Skeletal muscle tissue (tissue), 4 donors: ENCODE data around the gene CREB3. TPM values are rescaled to one million over a fixed set of nuclear protein-coding genes. Genes with fewer than 3 reads are reported as not detected.

Experiments used
- H3K27ac ChIP-seq: one replicate; pipeline ENCODE4 v1.7.0; 2013; ENCODE audit warnings: mild to moderate bottlenecking, low read depth, low read length, inconsistent platforms
- H3K27me3 ChIP-seq, 3 donors: one replicate each; pipeline ENCODE4 v1.7.0; 2013; ENCODE audit warnings: low read length in 3 of 3; ENCODE audit not compliant: control insufficient read depth in 3 of 3, insufficient read depth in 3 of 3
- H3K36me3 ChIP-seq, 3 donors: one replicate each; pipeline ENCODE4 v1.7.0; 2013; ENCODE audit warnings: low read length in 3 of 3; ENCODE audit not compliant: control insufficient read depth in 3 of 3, insufficient read depth in 3 of 3
- H3K4me1 ChIP-seq, 3 donors: one replicate each; pipeline ENCODE4 v1.7.0; 2013; ENCODE audit warnings: low read length in 3 of 3, mild to moderate bottlenecking in 3 of 3; ENCODE audit not compliant: control insufficient read depth in 3 of 3, insufficient read depth in 3 of 3
- H3K4me3 ChIP-seq, 3 donors: one replicate each; pipeline ENCODE4 v1.7.0; 2013; ENCODE audit warnings: low read length in 3 of 3
- H3K9ac ChIP-seq, 3 donors: one replicate each; pipeline ENCODE4 v1.7.0; 2013; ENCODE audit warnings: low read length in 3 of 3, mild to moderate bottlenecking in 3 of 3, moderate library complexity in 2 of 3, low read depth in 1 of 3
- H3K9me3 ChIP-seq, 3 donors: one replicate each; pipeline ENCODE4 v1.7.0; 2013; ENCODE audit warnings: low read length in 3 of 3; ENCODE audit not compliant: control insufficient read depth in 3 of 3
- total RNA-seq: library from RNA; depleted of rRNA; stranded (reverse); fragments of >200 nt; gene quantifications from one replicate; pipeline ENCODE4 v1.2.3, GENCODE V29; 2014
- donor health status: Osteomylitis.

CREB3 gene
- total RNA-seq, 1 donor from 2014 or later, result 20.9 TPM

DNA sequence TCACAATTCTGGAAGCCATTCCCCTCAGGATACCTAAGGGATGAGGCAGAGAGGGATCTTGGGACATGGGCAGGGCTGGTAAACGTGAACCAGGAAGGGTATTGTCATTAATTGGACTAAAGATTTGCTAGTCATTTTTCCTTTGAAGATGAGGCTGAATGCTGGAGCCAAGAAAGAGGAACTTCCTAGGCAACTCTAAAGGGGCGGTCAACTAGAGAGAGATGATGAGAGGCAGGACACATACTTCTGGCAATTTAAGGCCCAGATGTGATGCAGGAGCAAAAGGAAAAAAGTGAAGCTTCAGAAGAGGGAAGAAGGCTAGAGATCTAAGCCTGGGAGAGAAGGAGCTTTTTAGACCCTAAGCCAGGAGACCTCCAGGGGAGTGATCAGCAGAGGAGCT lies 11.0 kb downstream of the CREB3 start:
- H3K27ac ChIP-seq, result no peak overlapping the region
- no peaks in the 10 kb centered on the region for H3K27me3 ChIP-seq
- peaks cover 32 to 43% (median 33%) of the 10 kb centered on the region in 3 donors for H3K4me1 ChIP-seq
- no peaks in the 10 kb centered on the region for H3K9me3 ChIP-seq
- H3K9ac ChIP-seq, result no peak overlapping the region
- peaks cover 61 to 72% (median 62%) of the 10 kb centered on the region in 3 donors for H3K36me3 ChIP-seq
- H3K4me3 ChIP-seq, result no peak overlapping the region

DNA sequence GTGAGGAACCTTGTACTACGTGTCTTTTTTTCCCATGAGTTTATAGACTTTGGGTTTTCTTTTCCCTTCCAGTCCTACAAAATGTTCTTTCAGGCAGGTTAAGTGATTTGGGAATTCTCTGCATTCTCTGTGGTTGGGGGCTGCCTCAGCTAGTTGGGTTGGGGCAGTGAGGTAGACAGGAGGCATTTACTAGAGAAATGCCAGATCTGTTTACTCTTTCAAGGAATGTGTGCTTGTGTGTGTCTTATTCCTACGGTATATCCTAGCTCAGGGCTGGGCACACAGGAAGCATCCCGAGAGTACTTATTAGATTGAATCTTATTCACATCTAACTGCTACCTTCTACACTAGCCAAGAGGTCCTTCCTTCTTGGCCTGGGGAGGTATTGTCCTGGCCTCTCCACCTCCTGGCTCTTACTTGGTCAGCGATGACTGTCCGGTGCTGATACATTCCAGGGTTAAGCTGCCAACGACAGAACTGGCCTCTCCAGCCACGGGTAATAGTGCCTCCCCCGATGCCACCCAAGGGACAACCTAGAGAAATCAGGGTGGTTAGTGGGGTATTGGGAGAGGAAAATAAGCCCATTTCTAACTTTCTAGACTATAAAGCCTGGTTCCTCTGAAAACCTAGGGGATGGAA lies 11.5 kb downstream of the CREB3 start:
- no peaks in the 10 kb centered on the region for H3K9me3 ChIP-seq
- peaks cover 32 to 44% (median 33%) of the 10 kb centered on the region in 3 donors for H3K4me1 ChIP-seq
- peak overlapping the region; percentile 1 for H3K27ac ChIP-seq
- peaks cover 57 to 67% (median 57%) of the 10 kb centered on the region in 3 donors for H3K36me3 ChIP-seq
- no peak overlapping the region for H3K4me3 ChIP-seq
- H3K27me3 ChIP-seq, result no peaks in the 10 kb centered on the region
- H3K9ac ChIP-seq, result no peak overlapping the region

DNA sequence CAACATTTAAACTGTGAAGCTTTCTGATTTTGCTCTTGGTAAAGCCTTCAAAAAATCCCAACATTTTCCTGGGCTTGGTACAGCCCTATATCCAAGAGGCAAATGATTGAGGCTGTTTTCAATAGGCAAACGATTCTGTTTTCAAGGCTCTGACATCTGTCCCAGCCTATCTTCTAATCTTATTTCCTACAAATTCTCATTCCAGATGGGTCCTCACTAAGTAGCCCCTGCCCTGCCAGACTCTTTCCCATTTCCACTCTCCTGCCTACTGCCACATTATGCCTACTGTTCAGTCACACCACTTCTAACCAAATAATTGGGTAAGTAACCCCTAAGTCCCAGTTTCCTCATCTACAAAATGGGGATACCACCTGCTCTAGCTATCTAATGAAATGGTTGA lies 13.1 kb downstream of the CREB3 start:
- H3K9me3 ChIP-seq, result no peaks in the 10 kb centered on the region
- H3K27me3 ChIP-seq, result no peaks in the 10 kb centered on the region
- H3K36me3 ChIP-seq, result peaks cover 42 to 52% (median 45%) of the 10 kb centered on the region in 3 donors
- H3K4me1 ChIP-seq, result peaks cover 44 to 57% (median 44%) of the 10 kb centered on the region in 3 donors
- peak overlapping the region; percentile 33 to 58 (median 52) for H3K9ac ChIP-seq
- no peak overlapping the region for H3K27ac ChIP-seq
- H3K4me3 ChIP-seq, result peak overlapping the region; percentile 33 to 84 (median 49)

DNA sequence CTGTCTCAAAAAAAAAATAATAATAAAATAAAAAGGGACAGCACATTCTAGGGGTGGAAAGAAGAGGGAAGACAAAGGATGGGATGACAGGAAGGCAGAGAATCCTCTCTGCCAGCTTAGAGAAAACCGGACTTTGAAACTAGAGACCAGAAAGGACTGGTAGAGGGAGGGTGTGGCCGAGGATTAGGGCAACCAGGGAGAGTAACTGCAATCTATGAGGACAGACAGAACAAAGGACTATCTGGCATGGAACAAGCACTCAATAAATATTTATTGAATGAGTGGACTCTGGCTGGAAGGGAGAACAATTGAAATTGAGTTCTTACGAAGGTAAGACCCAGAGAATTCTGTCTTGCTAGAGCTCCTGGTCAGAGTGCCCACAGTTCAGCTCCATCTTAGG lies 14.1 kb downstream of the CREB3 start:
- Histone ChIP-seq H3K27ac (no peak overlapping the region), H3K4me1 (peaks cover 45 to 62% (median 50%) of the 10 kb centered on the region in 3 donors), H3K9me3 (no peaks in the 10 kb centered on the region), H3K27me3 (no peaks in the 10 kb centered on the region), H3K9ac (peak overlapping the region; percentile 79 to 97 (median 96)), H3K4me3 (peak overlapping the region; percentile 84 to 89 (median 87)), H3K36me3 (peaks cover 44 to 52% (median 48%) of the 10 kb centered on the region in 3 donors)

DNA sequence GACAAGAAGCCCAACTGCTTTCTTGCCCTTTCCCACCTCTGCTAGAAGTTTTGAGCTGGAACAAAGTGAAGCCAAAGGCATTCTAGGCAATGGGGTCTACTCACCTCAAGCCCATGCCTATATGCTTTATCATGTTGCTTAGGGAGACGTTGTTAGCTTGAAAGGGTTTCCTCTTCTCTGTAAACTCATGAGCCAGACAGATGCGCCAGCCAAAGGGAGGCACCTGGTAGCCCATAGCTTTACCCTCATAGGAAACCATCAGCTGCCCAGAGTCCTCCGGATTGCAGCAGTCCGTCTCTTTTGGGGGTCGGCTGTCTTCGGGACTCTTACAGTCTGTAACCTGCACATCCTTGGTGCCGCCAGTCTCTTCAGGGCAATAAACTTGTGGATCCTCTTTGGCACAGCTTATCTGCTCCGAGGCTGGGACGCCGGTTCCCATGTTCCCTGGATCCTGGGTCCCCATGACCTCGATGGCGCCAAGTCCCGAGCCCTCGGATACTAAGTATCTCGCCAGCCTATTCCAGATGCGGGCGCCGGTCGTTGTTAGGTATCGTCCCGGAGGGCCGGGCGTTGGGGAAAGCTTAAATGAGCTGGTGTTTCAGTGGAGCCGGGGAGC lies 15.9 kb downstream of the CREB3 start:
- H3K4me1 ChIP-seq, result peaks cover 45 to 62% (median 50%) of the 10 kb centered on the region in 3 donors
- H3K9me3 ChIP-seq, result no peaks in the 10 kb centered on the region
- no peaks in the 10 kb centered on the region for H3K27me3 ChIP-seq
- H3K27ac ChIP-seq, result peak overlapping the region; percentile 92
- peak overlapping the region; percentile 79 to 97 (median 96) for H3K9ac ChIP-seq
- H3K36me3 ChIP-seq, result peaks cover 47 to 52% (median 48%) of the 10 kb centered on the region in 3 donors
- H3K4me3 ChIP-seq, result peak overlapping the region; percentile 84 to 89 (median 87)

DNA sequence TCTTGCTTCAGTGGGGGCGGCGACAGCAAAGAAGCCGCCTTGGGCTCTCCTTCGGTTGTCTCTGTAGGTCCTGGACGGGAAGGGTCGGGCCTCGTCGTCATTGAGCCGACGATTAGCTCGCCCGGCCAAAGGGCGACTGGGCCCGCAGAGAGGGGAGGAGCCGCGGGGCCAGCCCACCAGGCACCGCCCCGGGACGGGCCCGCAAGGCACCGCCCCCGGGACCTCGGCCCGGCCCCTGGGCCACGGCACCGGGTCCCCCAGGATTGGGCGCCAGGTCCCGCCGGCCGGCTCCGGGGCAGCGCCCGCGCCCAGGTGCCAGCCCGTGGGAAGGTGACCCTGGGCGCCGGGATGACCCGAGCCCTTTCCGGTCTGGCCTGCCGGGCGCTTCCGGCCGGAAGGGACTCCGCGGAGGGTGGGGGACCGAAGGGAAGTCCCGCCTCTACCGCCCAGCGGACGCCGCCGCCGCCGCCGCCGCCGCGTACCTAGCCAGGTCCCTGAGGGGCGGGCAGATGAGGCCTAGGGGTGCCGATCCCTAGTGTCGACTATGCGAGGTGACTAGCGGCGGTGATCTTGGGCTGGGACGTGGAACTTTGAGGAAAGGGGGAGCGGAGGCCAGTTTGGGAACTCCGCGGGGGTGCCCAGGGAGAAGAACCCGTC lies 16.5 kb downstream of the CREB3 start, which contains the start of the genes GBA2 and RGP1:
Gene GBA2 (minus strand): TSS at position 371 of the 657 bp plus-strand sequence. CDS start 524 bp downstream, outside the sequence.
Gene RGP1 (plus strand): TSS at position 430 of the 657 bp plus-strand sequence. CDS start 469 bp downstream, outside the sequence.
- peaks cover 46 to 53% (median 48%) of the 10 kb centered on the region in 3 donors for H3K36me3 ChIP-seq
- H3K27me3 ChIP-seq, result no peaks in the 10 kb centered on the region
- H3K27ac ChIP-seq, result peak within 1 kb of the TSS; percentile 92
- H3K4me1 ChIP-seq, result peaks cover 45 to 57% (median 52%) of the 10 kb centered on the region in 3 donors
- H3K9me3 ChIP-seq, result no peaks in the 10 kb centered on the region
- peak within 1 kb of the TSS; percentile 96 to 97 (median 96) for H3K9ac ChIP-seq
- peak within 1 kb of the TSS; percentile 84 to 91 (median 87) for H3K4me3 ChIP-seq

DNA sequence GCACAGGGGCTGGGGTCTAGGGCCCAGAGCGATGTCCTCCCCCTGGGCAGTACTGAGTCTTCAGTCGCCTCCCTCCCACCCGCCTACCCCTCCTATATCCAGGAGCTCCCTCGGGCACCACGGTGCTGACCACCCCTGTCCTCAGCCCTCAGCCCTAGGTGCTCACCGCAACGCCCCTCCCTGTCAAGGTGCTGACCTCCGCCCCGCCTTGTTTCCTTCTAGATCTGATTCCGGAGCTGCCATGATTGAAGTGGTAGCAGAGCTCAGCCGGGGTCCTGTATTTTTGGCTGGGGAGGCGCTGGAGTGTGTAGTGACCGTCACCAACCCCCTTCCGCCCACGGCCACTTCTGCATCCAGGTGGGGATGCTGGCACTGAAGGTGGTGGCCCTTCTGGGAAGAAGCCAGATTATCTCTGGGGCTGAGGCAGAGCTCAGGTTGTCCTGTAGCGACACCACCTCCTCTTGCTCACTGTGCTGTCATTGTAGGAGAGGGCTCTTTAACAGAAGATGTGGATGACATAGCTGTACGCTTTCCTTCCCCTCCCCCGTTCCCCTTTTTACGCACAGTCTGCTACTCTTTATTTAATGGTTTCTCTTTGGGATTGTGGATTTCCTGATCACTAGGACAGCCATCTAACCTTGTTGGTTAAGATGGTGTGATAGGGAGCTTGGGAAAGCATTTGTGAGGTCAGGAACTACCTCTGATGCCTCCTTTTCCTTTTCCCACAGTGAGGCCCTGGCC lies 17.2 kb downstream of the CREB3 start:
- H3K27ac ChIP-seq, result peak overlapping the region; percentile 92
- peak overlapping the region; percentile 96 to 97 (median 96) for H3K9ac ChIP-seq
- H3K4me3 ChIP-seq, result peak overlapping the region; percentile 84 to 91 (median 87)
- no peaks in the 10 kb centered on the region for H3K27me3 ChIP-seq
- H3K9me3 ChIP-seq, result no peaks in the 10 kb centered on the region
- peaks cover 46 to 53% (median 48%) of the 10 kb centered on the region in 3 donors for H3K36me3 ChIP-seq
- peaks cover 41 to 50% (median 46%) of the 10 kb centered on the region in 3 donors for H3K4me1 ChIP-seq

DNA sequence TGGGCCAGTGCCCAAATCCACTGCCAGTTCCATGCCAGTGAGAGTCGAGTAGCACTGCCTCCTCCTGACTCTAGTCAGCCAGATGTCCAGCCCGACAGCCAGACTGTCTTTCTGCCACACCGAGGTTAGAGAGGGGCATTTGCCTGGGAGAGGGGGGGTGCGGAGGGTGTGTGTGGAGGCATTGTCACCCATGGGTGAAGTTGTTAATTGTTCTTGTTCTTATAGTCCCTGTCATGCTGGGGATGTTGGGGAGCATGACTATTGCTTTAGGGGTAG lies 17.7 kb downstream of the CREB3 start:
- H3K36me3 ChIP-seq, result peaks cover 49 to 54% (median 53%) of the 10 kb centered on the region in 3 donors
- H3K4me3 ChIP-seq, result peak overlapping the region; percentile 84 to 91 (median 87)
- H3K27me3 ChIP-seq, result no peaks in the 10 kb centered on the region
- H3K9ac ChIP-seq, result peak overlapping the region; percentile 96 to 97 (median 96)
- peak overlapping the region; percentile 92 for H3K27ac ChIP-seq
- peaks cover 41 to 49% (median 46%) of the 10 kb centered on the region in 3 donors for H3K4me1 ChIP-seq
- no peaks in the 10 kb centered on the region for H3K9me3 ChIP-seq

DNA sequence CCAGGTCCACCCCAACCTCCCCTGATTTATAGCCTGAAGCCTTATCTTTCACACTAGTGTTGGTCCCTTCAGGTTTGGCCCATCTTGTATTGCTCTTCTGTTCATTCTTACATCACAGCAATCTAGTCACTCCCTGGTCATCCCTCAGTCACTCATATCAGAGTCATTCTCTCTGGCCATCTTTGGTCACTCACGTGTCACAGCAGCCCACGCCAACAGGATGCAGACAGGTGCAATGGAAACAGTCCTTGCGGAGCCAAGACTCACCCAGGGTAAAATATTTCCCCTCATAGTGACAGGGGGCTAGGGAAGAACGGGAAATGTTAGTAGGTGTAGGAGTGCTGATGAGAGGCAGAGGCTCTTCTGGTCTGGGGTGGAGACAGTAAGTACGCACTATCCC lies 21.0 kb downstream of the CREB3 start:
- H3K4me1 ChIP-seq, result peaks cover 28 to 38% (median 36%) of the 10 kb centered on the region in 3 donors
- no peaks in the 10 kb centered on the region for H3K27me3 ChIP-seq
- H3K36me3 ChIP-seq, result peaks cover 47 to 54% (median 52%) of the 10 kb centered on the region in 3 donors
- no peak overlapping the region for H3K27ac ChIP-seq
- no peak overlapping the region for H3K9ac ChIP-seq
- H3K4me3 ChIP-seq, result no peak overlapping the region
- no peaks in the 10 kb centered on the region for H3K9me3 ChIP-seq
